Putamen (tissue), 1 donor: ENCODE results near the gene APRT.
A peak's percentile ranks its signal among the peaks of the same experiment; 100 is the strongest.

Experiments used
- DNase-seq: peaks from one replicate; pipeline ENCODE4 v3.0.0-alpha.2; 2016; ENCODE audit warnings: low spot score

Gene APRT

GRCh38 chr16:88822281-88823040 lies 10.7 kb upstream of the APRT start:
- no peak for DNase-seq

- no peak for DNase-seq
These were observed 9.6 kb upstream of the APRT start for GRCh38 chr16:88821168-88821850.

- DNase-seq, result no peak
These were observed 8.8 kb upstream of the APRT start for GRCh38 chr16:88820385-88821025.

- no peak for DNase-seq
These were observed 7.4 kb upstream of the APRT start for GRCh38 chr16:88819126-88819525.

GRCh38 chr16:88818575-88818874 lies 6.8 kb upstream of the APRT start:
- no peak for DNase-seq

- DNase-seq, result no peak
These were observed 6.3 kb upstream of the APRT start for GRCh38 chr16:88817785-88818574.

GRCh38 chr16:88816736-88817535 lies 5.2 kb upstream of the APRT start:
- DNase-seq, result no peak

- DNase-seq, result no peak
These were observed 4.3 kb upstream of the APRT start for GRCh38 chr16:88815901-88816589.

- DNase-seq, result no peak
These were observed 3.5 kb upstream of the APRT start for GRCh38 chr16:88815227-88815626.

- no peak for DNase-seq
These were observed 2.4 kb upstream of the APRT start for GRCh38 chr16:88814144-88814502.

- no peak for DNase-seq
These were observed 1.8 kb upstream of the APRT start for GRCh38 chr16:88813269-88814143.

GRCh38 chr16:88812513-88813268 lies 963 bp upstream of the APRT start:
- no peak for DNase-seq

- peak; percentile 86 for DNase-seq
These were observed 588 bp downstream of the APRT start for GRCh38 chr16:88810912-88811768.

GRCh38 chr16:88810166-88810911 lies 1.4 kb downstream of the APRT start:
- DNase-seq, result no peak

GRCh38 chr16:88809676-88810165 lies 2.0 kb downstream of the APRT start:
- no peak for DNase-seq

GRCh38 chr16:88809068-88809675 lies 2.6 kb downstream of the APRT start:
- no peak for DNase-seq
